K562 (cell line): Measurements from ENCODE around the gene SUGP1. TPM values are rescaled to one million over a fixed set of nuclear protein-coding genes. Genes with fewer than 3 reads are reported as not detected.

Experiments
- ATAC-seq: fragments of 200-7000 bp; cut with Tn5 transposase; 3 replicates; pipeline ENCODE4 v1.9.1; 2020; ENCODE audit warnings: moderate library complexity
- BruUV-seq: library from RNA; stranded (reverse); fragments of 400-500 nt; replicated peaks from 2 replicates; lab custom pipeline; 2021; lab: Mats Ljungman, UMichigan
- CTCF ChIA-PET: fragments of 300-600 bp; formaldehyde crosslinking; extraction: SDS; loops from one replicate; lab custom pipeline; 2021; ENCODE audit warnings: low intra/inter-chr PET ratio; lab: Yijun Ruan, JAX
- POLR2A ChIA-PET: fragments of 300-600, 350-650 bp; sonication (Branson Sonifier 250); formaldehyde crosslinking; extraction: SDS; loops from one replicate; lab custom pipeline; 2021; ENCODE audit warnings: antibody characterized with exemption, inconsistent platforms; lab: Yijun Ruan, JAX
- DNase-seq, 4 experiments: peaks; one replicate each; pipeline versions ENCODE4 v3.0.0 to v3.0.0-alpha.2; 2011 to 2018; ENCODE audit warnings: low spot score in 3 of 4, mixed read lengths in 3 of 4; ENCODE audit errors: extremely low read depth in 1 of 4
- FAIRE-seq: peaks from 2 replicates; lab custom pipeline; 2011; peaks lifted over from hg19 to GRCh38; lab: Jason Lieb, UNC
- H2AFZ ChIP-seq: 2 replicates; pipeline ENCODE4 v1.6.0; 2011; ENCODE audit warnings: low read depth, low read length, control low read depth, inconsistent platforms
- H3K27ac ChIP-seq: fragments of 200-600 bp; 3 replicates; pipeline ENCODE4 v1.8.0; 2011; ENCODE audit warnings: low read depth, mild to moderate bottlenecking, control low read depth, inconsistent platforms, low read length, moderate library complexity, mixed read lengths; ENCODE audit errors: extremely low read depth
- H3K27me3 ChIP-seq, 2 experiments: fragments of 300-600 bp in 1 of 2; 2 replicates in 1 of 2; 3 replicates in 1 of 2; pipeline versions ENCODE4 v1.6.0 to v1.8.0; 2011; ENCODE audit warnings: inconsistent platforms in 2 of 2, low read length in 2 of 2, mild to moderate bottlenecking in 1 of 2, mixed read lengths in 1 of 2, moderate library complexity in 1 of 2; ENCODE audit not compliant: control insufficient read depth in 2 of 2, insufficient read depth in 2 of 2
- H3K36me3 ChIP-seq: fragments of 300-600 bp; 3 replicates; pipeline ENCODE4 v1.8.0; 2011; ENCODE audit warnings: mild to moderate bottlenecking, low read length, inconsistent platforms; ENCODE audit not compliant: control insufficient read depth, insufficient read depth
- H3K4me1 ChIP-seq, 2 experiments: fragments of 200-600 bp in 1 of 2; replicated peaks in 1 of 2; 2 replicates in 1 of 2; 3 replicates in 1 of 2; pipeline versions ENCODE4 v1.5.1 to v1.8.0; 2011; ENCODE audit warnings: inconsistent platforms in 2 of 2, low read length in 2 of 2, mild to moderate bottlenecking in 1 of 2, mixed read lengths in 1 of 2, moderate library complexity in 1 of 2; ENCODE audit not compliant: control insufficient read depth in 2 of 2, insufficient read depth in 2 of 2
- H3K4me2 ChIP-seq: 2 replicates; pipeline ENCODE4 v1.6.1; 2011; ENCODE audit warnings: low read length, control low read depth, inconsistent platforms, mixed read lengths; ENCODE audit not compliant: insufficient read depth
- H3K4me3 ChIP-seq: fragments of 200-600 bp; sonication (generic), shearing (Covaris generic); 2 replicates; pipeline ENCODE4 v1.5.1; 2016; ENCODE audit warnings: control low read depth, inconsistent platforms
- H3K79me2 ChIP-seq: fragments of 200-600 bp; 3 replicates; pipeline ENCODE4 v1.8.0; 2011; ENCODE audit warnings: low read length, inconsistent platforms; ENCODE audit not compliant: control insufficient read depth, insufficient read depth
- H3K9ac ChIP-seq, 2 experiments: 2 replicates each; pipeline versions ENCODE4 v1.6.0 to v1.6.1; 2011; ENCODE audit warnings: low read depth in 2 of 2, low read length in 2 of 2, control low read depth in 1 of 2, inconsistent platforms in 1 of 2, mild to moderate bottlenecking in 1 of 2, mixed read lengths in 1 of 2; ENCODE audit not compliant: insufficient read depth in 1 of 2
- H3K9me1 ChIP-seq: one replicate; pipeline ENCODE4 v1.6.0; 2011; ENCODE audit warnings: inconsistent platforms, mild to moderate bottlenecking, low read length, moderate library complexity; ENCODE audit not compliant: control insufficient read depth, insufficient read depth
- H3K9me3 ChIP-seq: replicated peaks from 2 replicates; pipeline ENCODE4 v1.5.1; 2011; ENCODE audit warnings: low read depth, low read length, inconsistent platforms; ENCODE audit not compliant: control insufficient read depth, insufficient read depth
- H4K20me1 ChIP-seq: replicated peaks from 2 replicates; pipeline ENCODE4 v1.6.1; 2011; ENCODE audit warnings: low read length, inconsistent platforms, mixed read lengths; ENCODE audit not compliant: control insufficient read depth, insufficient read depth
- ETS1 ChIP-seq: conservative IDR thresholded peaks from 2 replicates; pipeline ENCODE4 v1.6.1; 2011; ENCODE audit warnings: low read depth, mild to moderate bottlenecking, low read length; ENCODE audit not compliant: control insufficient read depth
- ETS2 ChIP-seq: IDR thresholded peaks from 2 replicates; pipeline ENCODE4 v1.6.1; 2016; ENCODE audit warnings: borderline replicate concordance, missing genetic modification characterization, mild to moderate bottlenecking, moderate library complexity, missing compliant biosample characterization; ENCODE audit not compliant: poor library complexity, severe bottlenecking
- KDM5B ChIP-seq: fragments of 200-600 bp; sonication (generic); IDR thresholded peaks from 2 replicates; pipeline ENCODE4 v1.6.1; 2012; ENCODE audit warnings: low read depth, mild to moderate bottlenecking, moderate library complexity, low read length, control low read depth, inconsistent platforms; ENCODE audit not compliant: insufficient replicate concordance
- POLR2G ChIP-seq: fragments of 200-400 bp; formaldehyde crosslinking; IDR thresholded peaks from 2 replicates; pipeline ENCODE4 v1.6.1; 2017; ENCODE audit warnings: low read depth, mild to moderate bottlenecking, antibody characterized with exemption, low read length, moderate library complexity
- ZNF324 ChIP-seq: fragments of 250-450 bp; sonication (Bioruptor Pico); IDR thresholded peaks from 2 replicates; pipeline ENCODE4 v1.4.0; 2020; ENCODE audit warnings: mild to moderate bottlenecking
- ZNF507 ChIP-seq: conservative IDR thresholded peaks from 2 replicates; pipeline ENCODE4 v1.6.1; 2017; ENCODE audit warnings: missing genetic modification characterization, missing compliant biosample characterization
- ZSCAN32 ChIP-seq: fragments of 450-650 bp; formaldehyde crosslinking; IDR thresholded peaks from 2 replicates; pipeline ENCODE4 v1.4.0; 2020; ENCODE audit warnings: mild to moderate bottlenecking, moderate library complexity
- WGBS: fragments of 100-300 bp; shearing (Covaris generic); methylation state at CpG from one replicate; pipeline ENCODE4 v1.1.6; 2016; ENCODE audit warnings: low coverage, mixed read lengths; ENCODE audit not compliant: insufficient coverage; ENCODE audit errors: missing lambda C conversion rate; 5-methylcytosine and 5-hydroxymethylcytosine counted together
- in situ Hi-C: fragments of 300-500 bp; cut with MboI; formaldehyde crosslinking; loops from 4 replicates; pipeline ENCODE4 v1.15.0; 2018; ENCODE audit warnings: inconsistent platforms, mixed read lengths
- intact Hi-C: fragments of 100-400 bp; cut with micrococcal nuclease; formaldehyde crosslinking; loops from 2 replicates; pipeline ENCODE4 v1.14.2; 2022
- polyA plus RNA-seq, 8 experiments: library from polyadenylated mRNA; depleted of rRNA in 4 of 8; stranded (reverse) in 5 of 8; unstranded in 3 of 8; fragments of >200 nt; fragmentation: Nextera tagmentation in 2 of 8; fragmentation: Illumina TruSeq in 1 of 8; extraction: Ambion mirVana in 2 of 8; extraction: Trizol in 1 of 8; gene quantifications; 2 replicates each; pipeline versions ENCODE4 v1.2.1 to v1.2.3, GENCODE V29; 2011 to 2014; ENCODE audit warnings: inconsistent platforms in 1 of 8, missing spikeins in 1 of 8
- total RNA-seq, 7 experiments: library from RNA; depleted of rRNA in 6 of 7; stranded (reverse); fragments of >200 nt in 6 of 7; fragmentation: Illumina TruSeq in 2 of 7; extraction: Trizol in 2 of 7; gene quantifications; 2 replicates each; pipeline versions ENCODE4 v1.2.1 to v1.2.3, GENCODE V29; 2011 to 2021; ENCODE audit warnings: low replicate concordance in 1 of 7
- TF ChIP-seq, protein P1 (sequence below): fragments of 450-650 bp; conservative IDR thresholded peaks from 2 replicates; pipeline ENCODE4 v1.6.1; 2016; ENCODE audit warnings: missing genetic modification characterization, low read depth, mild to moderate bottlenecking, missing compliant biosample characterization, moderate library complexity
- TF ChIP-seq, protein P2 (sequence below): fragments of 450-650 bp; IDR thresholded peaks from 2 replicates; pipeline ENCODE4 v1.6.1; 2018; ENCODE audit warnings: mild to moderate bottlenecking, low read depth; ENCODE audit not compliant: partially characterized antibody

Gene SUGP1
- total and polyA plus RNA-seq, 9 of the 15 experiments (the other 6 are each of a cell fraction or from before 2014, with no cell fraction given), result 1.0 to 53.3 (median 32.4) TPM

DNA sequence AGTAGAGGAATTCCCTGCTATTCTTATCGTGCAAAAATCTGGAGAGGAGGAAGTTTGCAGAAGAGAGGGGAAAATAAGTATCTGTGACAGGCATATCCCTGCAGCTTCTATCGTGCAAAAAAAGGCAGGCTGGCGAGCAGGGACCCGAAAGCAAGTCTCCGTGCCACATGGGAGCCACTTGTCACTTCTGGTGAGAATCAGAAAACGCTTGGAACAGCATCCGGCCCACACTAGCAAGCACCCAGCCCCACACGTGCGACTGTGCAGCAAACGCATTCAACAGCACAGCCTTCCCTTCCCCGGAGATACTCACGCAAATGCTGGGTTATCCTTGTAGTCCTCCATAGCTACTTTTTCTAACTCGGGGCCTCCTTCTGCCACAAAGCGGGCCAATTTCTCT is 16.9 kb downstream of the SUGP1 start:
- peaks cover 82% of the 10 kb centered on the region; the same call in 2 of the 3 replicates for H3K36me3 ChIP-seq
- BruUV-seq, result no TSS peak
- H3K27ac ChIP-seq, result no peak overlapping the region
- no peak overlapping the region for H3K9ac ChIP-seq
- H3K9me3 ChIP-seq, result no peaks in the 10 kb centered on the region
- FAIRE-seq, result no peak
- H3K4me1 ChIP-seq, result peaks cover 0 to 6% of the 10 kb centered on the region in 2 experiments; a peak in 2 of 5 replicates
- in situ Hi-C loops, result no loop called here
- no peak for ATAC-seq
- no peaks in the 10 kb centered on the region for H3K79me2 ChIP-seq
- H2AFZ ChIP-seq, result no peak overlapping the region
- H4K20me1 ChIP-seq, result 0 out of 2 replicates have a peak, but pooled peaks cover 4% of the 10 kb centered on the region
- H3K9me1 ChIP-seq, result no peaks in the 10 kb centered on the region
- no peak overlapping the region for H3K4me3 ChIP-seq
- POLR2A ChIA-PET, result interaction anchor here (0.6 kb wide), 1 partner anchor 26 kb away, joined by 3 read pairs; no protein-coding TSS in a partner anchor
- H3K27me3 ChIP-seq, result no peaks in the 10 kb centered on the region
- DNase-seq, result no peak
- WGBS, result 87% methylated on average over 14 of the region's 14 CpGs
- no peak for TF ChIP-seq POLR2G
- TF ChIP-seq, protein P1, sequence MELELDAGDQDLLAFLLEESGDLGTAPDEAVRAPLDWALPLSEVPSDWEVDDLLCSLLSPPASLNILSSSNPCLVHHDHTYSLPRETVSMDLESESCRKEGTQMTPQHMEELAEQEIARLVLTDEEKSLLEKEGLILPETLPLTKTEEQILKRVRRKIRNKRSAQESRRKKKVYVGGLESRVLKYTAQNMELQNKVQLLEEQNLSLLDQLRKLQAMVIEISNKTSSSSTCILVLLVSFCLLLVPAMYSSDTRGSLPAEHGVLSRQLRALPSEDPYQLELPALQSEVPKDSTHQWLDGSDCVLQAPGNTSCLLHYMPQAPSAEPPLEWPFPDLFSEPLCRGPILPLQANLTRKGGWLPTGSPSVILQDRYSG, result no peak
- CTCF ChIA-PET, result no interaction called here
- intact Hi-C loops, result no loop called here
- H3K4me2 ChIP-seq, result no peak overlapping the region

DNA sequence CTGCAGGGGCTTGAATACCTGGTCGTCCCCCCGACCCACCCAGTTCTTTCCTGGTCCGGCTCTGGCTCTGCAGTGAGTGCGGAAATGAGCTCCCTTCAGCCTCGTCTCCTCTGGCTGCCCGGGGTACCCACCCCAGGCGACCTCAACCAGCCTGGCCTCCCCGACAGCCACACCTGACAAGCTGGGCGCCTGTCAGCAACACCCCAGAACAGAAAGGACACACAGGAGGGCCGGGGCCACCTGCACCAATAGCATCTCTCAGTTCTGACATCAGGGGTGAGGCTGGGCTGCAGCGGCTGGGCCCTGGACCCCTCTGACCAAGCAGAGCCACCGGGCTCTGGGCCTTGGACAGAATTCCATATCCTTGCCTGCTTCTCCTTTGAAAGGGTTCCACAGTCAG is 19.7 kb downstream of the SUGP1 start:
- Histone ChIP-seq H2AFZ (no peak overlapping the region), H3K9me1 (no peaks in the 10 kb centered on the region), H3K27ac (no peak overlapping the region), H3K4me3 (no peak overlapping the region), H3K4me2 (no peak overlapping the region), H3K27me3 (no peaks in the 10 kb centered on the region), H3K79me2 (no peaks in the 10 kb centered on the region), H3K4me1 (peaks cover 0 to 6% of the 10 kb centered on the region in 2 experiments; a peak in 2 of 5 replicates), H3K9me3 (no peaks in the 10 kb centered on the region), H3K36me3 (peaks cover 75% of the 10 kb centered on the region; the same call in 2 of the 3 replicates), H3K9ac (no peak overlapping the region), H4K20me1 (0 out of 2 replicates have a peak, but pooled peaks cover 4% of the 10 kb centered on the region)
- intact Hi-C loops, result no loop called here
- BruUV-seq, result no TSS peak
- FAIRE-seq, result no peak
- DNase-seq, result peak in 1 of 4 experiments; percentile 12
- ATAC-seq, result no peak
- 92% methylated on average over 11 of the region's 12 CpGs for WGBS
- ChIA-PET POLR2A (interaction anchor here (0.6 kb wide), 1 partner anchor 150 kb away, joined by 3 read pairs; no protein-coding TSS in a partner anchor), CTCF (no interaction called here)
- in situ Hi-C loops, result no loop called here
- TF ChIP-seq, protein P2, sequence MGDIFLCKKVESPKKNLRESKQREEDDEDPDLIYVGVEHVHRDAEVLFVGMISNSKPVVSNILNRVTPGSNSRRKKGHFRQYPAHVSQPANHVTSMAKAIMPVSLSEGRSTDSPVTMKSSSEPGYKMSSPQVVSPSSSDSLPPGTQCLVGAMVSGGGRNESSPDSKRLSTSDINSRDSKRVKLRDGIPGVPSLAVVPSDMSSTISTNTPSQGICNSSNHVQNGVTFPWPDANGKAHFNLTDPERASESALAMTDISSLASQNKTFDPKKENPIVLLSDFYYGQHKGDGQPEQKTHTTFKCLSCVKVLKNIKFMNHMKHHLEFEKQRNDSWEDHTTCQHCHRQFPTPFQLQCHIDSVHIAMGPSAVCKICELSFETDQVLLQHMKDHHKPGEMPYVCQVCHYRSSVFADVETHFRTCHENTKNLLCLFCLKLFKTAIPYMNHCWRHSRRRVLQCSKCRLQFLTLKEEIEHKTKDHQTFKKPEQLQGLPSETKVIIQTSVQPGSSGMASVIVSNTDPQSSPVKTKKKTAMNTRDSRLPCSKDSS, result no peak
- no peak for TF ChIP-seq ZSCAN32 (CRISPR knock-in tag)
- no peak for TF ChIP-seq ZNF507 (tag)
- TF ChIP-seq ETS1, result no peak
- TF ChIP-seq ETS2 (tag), result no peak
- TF ChIP-seq ZNF324, result no peak
- TF ChIP-seq KDM5B, result no peak
